ENCODE results near the gene PTPN5.
"Not testable (repeated sequence)": the region's sequence is repeated elsewhere in the genome, so short reads cannot be mapped to it uniquely, and the experiment has no call there.

Gene PTPN5

GRCh38 chr11:18791207-18791968 is at the start of gene PTPN5:
Gene PTPN5 (minus strand): TSS chr11:18791798. CDS start chr11:18771958, 19,840 bp downstream.
- no peak for TF ChIP-seq CTCF (IDR thresholded peaks at IDR 0.05; ENCODE audit: low read depth, low read length)
- Histone ChIP-seq H3K36me3 (no peaks in the 10 kb centered on the region), H3K27me3 (ENCODE audit: insufficient read depth, low read depth, severe bottlenecking) (peaks cover 41% of the 10 kb centered on the region), H3K9me3 (ENCODE audit: severe bottlenecking) (no peaks in the 10 kb centered on the region), H3K4me3 (ENCODE audit: low read depth, low read length) (peak within 1 kb of the TSS; percentile 45), H3K27ac (no peak within 1 kb of the TSS)
- peak; percentile 20 for DNase-seq

- Histone ChIP-seq H3K27ac (no peak overlapping the region), H3K36me3 (no peaks in the 10 kb centered on the region), H3K4me3 (ENCODE audit: low read depth, low read length) (no peak overlapping the region), H3K27me3 (ENCODE audit: insufficient read depth, low read depth, severe bottlenecking) (peaks cover 22% of the 10 kb centered on the region), H3K9me3 (ENCODE audit: severe bottlenecking) (peaks cover 7% of the 10 kb centered on the region)
- no peak for DNase-seq
- TF ChIP-seq CTCF (IDR thresholded peaks at IDR 0.05; ENCODE audit: low read depth, low read length) = no peak
Measured at GRCh38 chr11:18836417-18836816, 44.8 kb upstream of the PTPN5 start.

GRCh38 chr11:18834754-18835466 is 43.3 kb upstream of the PTPN5 start:
- no peak for TF ChIP-seq CTCF (IDR thresholded peaks at IDR 0.05; ENCODE audit: low read depth, low read length)
- no peaks in the 10 kb centered on the region for H3K36me3 ChIP-seq
- DNase-seq = no peak
- peaks cover 3% of the 10 kb centered on the region for H3K9me3 ChIP-seq (ENCODE audit: severe bottlenecking)
- no peak overlapping the region for H3K27ac ChIP-seq
- H3K27me3 ChIP-seq (ENCODE audit: insufficient read depth, low read depth, severe bottlenecking) = peaks cover 22% of the 10 kb centered on the region
- H3K4me3 ChIP-seq (ENCODE audit: low read depth, low read length) = no peak overlapping the region

- H3K36me3 ChIP-seq; H3K9me3 ChIP-seq (ENCODE audit: severe bottlenecking); H3K27ac ChIP-seq; DNase-seq; H3K27me3 ChIP-seq (ENCODE audit: insufficient read depth, low read depth, severe bottlenecking); H3K4me3 ChIP-seq (ENCODE audit: low read depth, low read length): not testable (repeated sequence)
Measured at GRCh38 chr11:18820160-18820559, 28.6 kb upstream of the PTPN5 start.

GRCh38 chr11:18804199-18804999 is 12.8 kb upstream of the PTPN5 start:
- DNase-seq = no peak
- Histone ChIP-seq H3K9me3 (ENCODE audit: severe bottlenecking) (no peaks in the 10 kb centered on the region), H3K27me3 (ENCODE audit: insufficient read depth, low read depth, severe bottlenecking) (no peaks in the 10 kb centered on the region), H3K36me3 (no peaks in the 10 kb centered on the region), H3K27ac (no peak overlapping the region), H3K4me3 (ENCODE audit: low read depth, low read length) (no peak overlapping the region)
- TF ChIP-seq CTCF (IDR thresholded peaks at IDR 0.05; ENCODE audit: low read depth, low read length) = no peak
